ENCODE results near the gene ANKRD1.
A peak's percentile ranks its signal among the peaks of the same experiment; 100 is the strongest.

Gene ANKRD1

GRCh38 chr10:90872648-90873020 is 48.3 kb downstream of the ANKRD1 start:
- no peak for DNase-seq (ENCODE audit: low read depth)
- TF ChIP-seq CTCF (IDR thresholded peaks at IDR 0.05; ENCODE audit: control insufficient read depth, extremely low read depth, insufficient read depth): no peak
- H3K4me3 ChIP-seq (ENCODE audit: low read depth, low read length): peak overlapping the region; percentile 97

- peak within 1 kb of the TSS; percentile 97 for H3K4me3 ChIP-seq (ENCODE audit: low read depth, low read length)
- TF ChIP-seq CTCF (IDR thresholded peaks at IDR 0.05; ENCODE audit: control insufficient read depth, extremely low read depth, insufficient read depth): no peak
- peak; percentile 43 for DNase-seq (ENCODE audit: low read depth)
These were observed 48.9 kb downstream of the ANKRD1 start, which contains the start of gene RPP30 for GRCh38 chr10:90871766-90872647. RPP30 (plus strand) TSS chr10:90871974; CDS start chr10:90871987, 13 bp downstream.

- no peak for DNase-seq (ENCODE audit: low read depth)
- H3K4me3 ChIP-seq (ENCODE audit: low read depth, low read length): peak overlapping the region; percentile 97
- peak; percentile 36; the same call in 1 of the 2 replicates for TF ChIP-seq CTCF (IDR thresholded peaks at IDR 0.05; ENCODE audit: control insufficient read depth, extremely low read depth, insufficient read depth)
These were observed 49.6 kb downstream of the ANKRD1 start for GRCh38 chr10:90871279-90871765.

- no peak for DNase-seq (ENCODE audit: low read depth)
- TF ChIP-seq CTCF (IDR thresholded peaks at IDR 0.05; ENCODE audit: control insufficient read depth, extremely low read depth, insufficient read depth): no peak
- no peak overlapping the region for H3K4me3 ChIP-seq (ENCODE audit: low read depth, low read length)
These were observed 54.8 kb downstream of the ANKRD1 start for GRCh38 chr10:90866050-90866598.

- no peak overlapping the region for H3K4me3 ChIP-seq (ENCODE audit: low read depth, low read length)
- DNase-seq (ENCODE audit: low read depth): no peak
- no peak for TF ChIP-seq CTCF (IDR thresholded peaks at IDR 0.05; ENCODE audit: control insufficient read depth, extremely low read depth, insufficient read depth)
These were observed 55.5 kb downstream of the ANKRD1 start for GRCh38 chr10:90865401-90865800.

- no peak overlapping the region for H3K4me3 ChIP-seq (ENCODE audit: low read depth, low read length)
- no peak for DNase-seq (ENCODE audit: low read depth)
- TF ChIP-seq CTCF (IDR thresholded peaks at IDR 0.05; ENCODE audit: control insufficient read depth, extremely low read depth, insufficient read depth): peak; percentile 73
These were observed 57.9 kb downstream of the ANKRD1 start for GRCh38 chr10:90862908-90863514.

Measured in LNCaP clone FGC (cell line).